Prostate gland (tissue), 2 donors: ENCODE measurements around the gene IQSEC3.

Experiments used
- POLR2A ChIP-seq: fragments of 450-650 bp; IDR thresholded peaks from one replicate; pipeline ENCODE4 v1.6.1; 2016; ENCODE audit warnings: antibody characterized with exemption, mild to moderate bottlenecking
- POLR2AphosphoS5 ChIP-seq: sonication (generic); formaldehyde crosslinking; IDR thresholded peaks from one replicate; pipeline ENCODE4 v1.6.1; 2017; ENCODE audit warnings: antibody characterized with exemption
- TF ChIP-seq, protein P1 (sequence below), 4 experiments: fragments of 200-600 bp in 2 of 4; fragments of 450-650 bp in 2 of 4; sonication (generic) in 2 of 4; IDR thresholded peaks; 1 replicate in 3 of 4; 2 replicates in 1 of 4; pipeline ENCODE4 v1.5.1; 2016 to 2019; ENCODE audit warnings: antibody characterized with exemption in 4 of 4, mild to moderate bottlenecking in 2 of 4, moderate library complexity in 2 of 4

DNA sequence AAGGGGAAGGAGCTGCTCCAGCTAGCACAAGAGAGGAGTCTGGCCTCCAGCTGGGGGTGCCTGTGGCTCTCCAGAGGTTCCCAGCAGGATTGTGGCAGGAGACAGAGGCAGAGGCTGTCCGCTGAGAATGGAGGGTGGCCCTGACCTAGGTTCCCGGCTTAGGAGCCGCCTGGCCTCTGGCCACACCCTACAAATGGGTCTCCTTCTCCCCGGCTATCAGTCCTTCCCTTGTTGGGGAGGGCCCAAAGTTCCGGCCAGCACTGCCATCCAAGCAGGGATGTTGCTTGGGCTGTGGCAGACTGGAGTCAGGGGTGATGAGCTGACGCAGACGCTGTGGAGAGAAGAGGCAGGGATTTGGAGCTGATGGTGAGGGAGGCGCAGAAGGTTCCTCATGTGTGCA is 124.3 kb downstream of the IQSEC3 start:
- TF ChIP-seq, protein P1, sequence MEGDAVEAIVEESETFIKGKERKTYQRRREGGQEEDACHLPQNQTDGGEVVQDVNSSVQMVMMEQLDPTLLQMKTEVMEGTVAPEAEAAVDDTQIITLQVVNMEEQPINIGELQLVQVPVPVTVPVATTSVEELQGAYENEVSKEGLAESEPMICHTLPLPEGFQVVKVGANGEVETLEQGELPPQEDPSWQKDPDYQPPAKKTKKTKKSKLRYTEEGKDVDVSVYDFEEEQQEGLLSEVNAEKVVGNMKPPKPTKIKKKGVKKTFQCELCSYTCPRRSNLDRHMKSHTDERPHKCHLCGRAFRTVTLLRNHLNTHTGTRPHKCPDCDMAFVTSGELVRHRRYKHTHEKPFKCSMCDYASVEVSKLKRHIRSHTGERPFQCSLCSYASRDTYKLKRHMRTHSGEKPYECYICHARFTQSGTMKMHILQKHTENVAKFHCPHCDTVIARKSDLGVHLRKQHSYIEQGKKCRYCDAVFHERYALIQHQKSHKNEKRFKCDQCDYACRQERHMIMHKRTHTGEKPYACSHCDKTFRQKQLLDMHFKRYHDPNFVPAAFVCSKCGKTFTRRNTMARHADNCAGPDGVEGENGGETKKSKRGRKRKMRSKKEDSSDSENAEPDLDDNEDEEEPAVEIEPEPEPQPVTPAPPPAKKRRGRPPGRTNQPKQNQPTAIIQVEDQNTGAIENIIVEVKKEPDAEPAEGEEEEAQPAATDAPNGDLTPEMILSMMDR (IDR thresholded peaks at IDR 0.05): no peak
- no peak for TF ChIP-seq POLR2A
- no peak for TF ChIP-seq POLR2AphosphoS5
